NCI-H1092 treated with DMSO at 0.1 percent for 48 hours (cell line): ENCODE results near the gene ACRV1.
A peak's percentile ranks its signal among the peaks of the same experiment; 100 is the strongest.

Source experiments
- DNase-seq: peaks from one replicate; lab custom pipeline; 2025; lab: John Stamatoyannopoulos, UW

Gene ACRV1

GRCh38 chr11:125649465-125650166 is 31.0 kb downstream of the ACRV1 start:
- DNase-seq = no peak

GRCh38 chr11:125645871-125646270 is 34.8 kb downstream of the ACRV1 start:
- no peak for DNase-seq

GRCh38 chr11:125638315-125638714 is 42.3 kb downstream of the ACRV1 start:
- no peak for DNase-seq

- no peak for DNase-seq
These were observed 42.8 kb downstream of the ACRV1 start for GRCh38 chr11:125637840-125638239.

- DNase-seq = no peak
These were observed 53.3 kb downstream of the ACRV1 start for GRCh38 chr11:125627236-125627910.

GRCh38 chr11:125626288-125626950 is 54.2 kb downstream of the ACRV1 start:
- DNase-seq = peak; percentile 83

GRCh38 chr11:125625630-125626287 is 54.9 kb downstream of the ACRV1 start:
- DNase-seq = peak; percentile 95

- no peak for DNase-seq
These were observed 55.4 kb downstream of the ACRV1 start for GRCh38 chr11:125625225-125625629.

- no peak for DNase-seq
These were observed 55.9 kb downstream of the ACRV1 start, which contains the start of gene CHEK1 for GRCh38 chr11:125624756-125625213. Gene CHEK1, plus strand, starts transcription at chr11:125625163. Its CDS starts 1,606 bp downstream, at chr11:125626769.

- no peak for DNase-seq
These were observed 57.6 kb downstream of the ACRV1 start for GRCh38 chr11:125623064-125623463.

GRCh38 chr11:125621995-125622394 is 58.7 kb downstream of the ACRV1 start:
- no peak for DNase-seq
